Thyroid gland (tissue), 4 donors: ENCODE measurements around the gene PTTG1.

Experiments used
- POLR2A ChIP-seq, 2 donors: fragments of 450-650 bp; IDR thresholded peaks; one replicate each; pipeline ENCODE4 v1.6.1; 2017; ENCODE audit warnings: antibody characterized with exemption in 2 of 2, mild to moderate bottlenecking in 2 of 2, moderate library complexity in 1 of 2
- TF ChIP-seq, protein P1 (sequence below), 6 experiments: fragments of 200-600 bp in 3 of 6; fragments of 450-650 bp in 3 of 6; sonication (generic) in 3 of 6; IDR thresholded peaks; one replicate each; pipeline ENCODE4 v1.5.1; 2016 to 2019; ENCODE audit warnings: antibody characterized with exemption in 6 of 6, mild to moderate bottlenecking in 2 of 6, inconsistent platforms in 1 of 6, moderate library complexity in 1 of 6

DNA sequence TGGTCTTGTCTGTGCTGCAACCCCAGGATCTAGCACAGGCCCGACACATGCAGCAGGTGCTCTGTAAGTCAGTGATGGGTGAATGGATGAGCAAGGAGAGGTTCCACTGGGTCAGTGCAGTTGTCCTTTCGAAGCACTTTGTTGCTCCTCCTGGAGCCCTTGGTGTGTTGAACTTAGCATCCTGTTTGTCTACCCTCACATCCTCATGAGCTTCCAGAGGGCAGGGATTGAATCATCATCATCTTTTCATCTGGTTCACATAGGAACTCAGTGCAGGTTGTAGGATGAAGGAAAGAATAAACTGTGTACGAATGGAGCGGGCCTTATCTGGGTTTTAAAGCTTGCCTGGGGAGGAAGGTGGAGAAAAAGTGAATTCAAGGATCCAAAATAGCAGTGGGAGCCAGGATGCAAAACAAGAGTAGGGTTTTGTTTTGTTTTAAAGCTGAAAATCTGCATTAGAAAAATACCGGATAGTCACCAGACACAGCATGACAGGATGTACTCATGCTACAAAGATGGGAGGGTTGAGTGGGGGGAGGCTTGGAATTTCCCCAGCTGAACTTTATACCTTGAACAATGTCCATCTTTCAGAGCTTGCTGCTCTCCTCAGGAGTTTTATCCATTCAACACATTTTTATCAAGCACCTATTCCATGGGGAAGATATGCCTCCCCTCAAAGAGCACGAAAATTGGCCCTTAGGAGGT is 55.8 kb downstream of the PTTG1 start:
- TF ChIP-seq, protein P1, sequence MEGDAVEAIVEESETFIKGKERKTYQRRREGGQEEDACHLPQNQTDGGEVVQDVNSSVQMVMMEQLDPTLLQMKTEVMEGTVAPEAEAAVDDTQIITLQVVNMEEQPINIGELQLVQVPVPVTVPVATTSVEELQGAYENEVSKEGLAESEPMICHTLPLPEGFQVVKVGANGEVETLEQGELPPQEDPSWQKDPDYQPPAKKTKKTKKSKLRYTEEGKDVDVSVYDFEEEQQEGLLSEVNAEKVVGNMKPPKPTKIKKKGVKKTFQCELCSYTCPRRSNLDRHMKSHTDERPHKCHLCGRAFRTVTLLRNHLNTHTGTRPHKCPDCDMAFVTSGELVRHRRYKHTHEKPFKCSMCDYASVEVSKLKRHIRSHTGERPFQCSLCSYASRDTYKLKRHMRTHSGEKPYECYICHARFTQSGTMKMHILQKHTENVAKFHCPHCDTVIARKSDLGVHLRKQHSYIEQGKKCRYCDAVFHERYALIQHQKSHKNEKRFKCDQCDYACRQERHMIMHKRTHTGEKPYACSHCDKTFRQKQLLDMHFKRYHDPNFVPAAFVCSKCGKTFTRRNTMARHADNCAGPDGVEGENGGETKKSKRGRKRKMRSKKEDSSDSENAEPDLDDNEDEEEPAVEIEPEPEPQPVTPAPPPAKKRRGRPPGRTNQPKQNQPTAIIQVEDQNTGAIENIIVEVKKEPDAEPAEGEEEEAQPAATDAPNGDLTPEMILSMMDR (IDR thresholded peaks at IDR 0.05) = no peak
- no peak for TF ChIP-seq POLR2A (IDR thresholded peaks at IDR 0.05)
